DND-41 (cell line): ENCODE data around the gene MCUB.

ENCODE experiments used
- ATAC-seq: fragments of 200-7000 bp; cut with Tn5 transposase; 3 replicates; pipeline ENCODE4 v1.9.1; 2021; ENCODE audit warnings: low read depth; ENCODE audit not compliant: insufficient read depth
- DNase-seq: peaks from one replicate; pipeline ENCODE4 v3.0.0-alpha.2; 2020
- H2AFZ ChIP-seq: 2 replicates; pipeline ENCODE4 v1.6.0; 2012; ENCODE audit warnings: low read depth, low read length
- H3K27ac ChIP-seq: 2 replicates; pipeline ENCODE4 v1.5.1; 2012; ENCODE audit warnings: low read length, inconsistent platforms
- H3K27me3 ChIP-seq: fragments of 200-600 bp; sonication (generic); 2 replicates; pipeline ENCODE4 v1.6.0; 2012; ENCODE audit warnings: low read length, mild to moderate bottlenecking, inconsistent platforms; ENCODE audit not compliant: insufficient read depth, poor library complexity
- H3K36me3 ChIP-seq: 2 replicates; pipeline ENCODE4 v1.5.1; 2012; ENCODE audit warnings: low read length, inconsistent platforms; ENCODE audit not compliant: insufficient read depth
- H3K4me1 ChIP-seq: 2 replicates; pipeline ENCODE4 v1.5.1; 2012; ENCODE audit warnings: mild to moderate bottlenecking, low read length; ENCODE audit not compliant: insufficient read depth
- H3K4me2 ChIP-seq: 2 replicates; pipeline ENCODE4 v1.6.0; 2012; ENCODE audit warnings: mild to moderate bottlenecking, moderate library complexity, low read length, inconsistent platforms; ENCODE audit not compliant: insufficient read depth
- H3K4me3 ChIP-seq, 2 experiments: fragments of 200-600 bp in 1 of 2; shearing (Covaris generic) in 1 of 2; 2 replicates each; pipeline ENCODE4 v1.5.1; 2012 to 2016; ENCODE audit warnings: inconsistent platforms in 2 of 2, low read length in 2 of 2, mild to moderate bottlenecking in 2 of 2, low read depth in 1 of 2, moderate library complexity in 1 of 2
- H3K79me2 ChIP-seq: 2 replicates; pipeline ENCODE4 v1.6.0; 2012; ENCODE audit warnings: low read length, inconsistent platforms; ENCODE audit not compliant: insufficient read depth
- H3K9ac ChIP-seq: 2 replicates; pipeline ENCODE4 v1.6.0; 2012; ENCODE audit warnings: low read depth, mild to moderate bottlenecking, inconsistent platforms, low read length, moderate library complexity
- H3K9me3 ChIP-seq: 2 replicates; pipeline ENCODE4 v1.5.1; 2012; ENCODE audit warnings: low read length, moderate library complexity, mild to moderate bottlenecking, inconsistent platforms; ENCODE audit not compliant: insufficient read depth, severe bottlenecking
- H4K20me1 ChIP-seq: 2 replicates; pipeline ENCODE4 v1.6.0; 2012; ENCODE audit warnings: low read length; ENCODE audit not compliant: insufficient read depth
- CTCF ChIP-seq: IDR thresholded peaks from 2 replicates; pipeline ENCODE4 v1.5.1; 2012; ENCODE audit warnings: borderline replicate concordance, low read length, moderate library complexity, mild to moderate bottlenecking; ENCODE audit not compliant: poor library complexity, severe bottlenecking; ENCODE audit errors: extremely low read depth
- EZH2 ChIP-seq: IDR thresholded peaks from 3 replicates; pipeline ENCODE4 v1.6.1; 2012; ENCODE audit warnings: borderline replicate concordance, low read depth, mild to moderate bottlenecking, moderate library complexity, low read length, inconsistent platforms; ENCODE audit not compliant: severe bottlenecking

The MCUB gene

GRCh38 chr4:109607976-109608375 is 47.9 kb downstream of the MCUB start:
- Histone ChIP-seq H3K4me1 (no peaks in the 10 kb centered on the region), H2AFZ (no peak overlapping the region), H3K79me2 (peaks cover 47% of the 10 kb centered on the region), H3K27ac (no peak overlapping the region), H3K4me2 (no peak overlapping the region), H4K20me1 (no peaks in the 10 kb centered on the region; the same call in 1 of the 2 replicates), H3K9ac (no peak overlapping the region), H3K27me3 (no peaks in the 10 kb centered on the region), H3K36me3 (peaks cover 11% of the 10 kb centered on the region; the same call in 1 of the 2 replicates), H3K9me3 (peaks cover 10% of the 10 kb centered on the region), H3K4me3 (no peak overlapping the region)
- DNase-seq, result no peak
- no peak for TF ChIP-seq EZH2
- TF ChIP-seq CTCF, result no peak
- ATAC-seq, result no peak

- Histone ChIP-seq H3K27me3 (no peaks in the 10 kb centered on the region), H3K9ac (no peak overlapping the region), H3K4me3 (no peak overlapping the region), H3K4me2 (no peak overlapping the region), H3K36me3 (peaks cover 7% of the 10 kb centered on the region; the same call in 1 of the 2 replicates), H3K4me1 (peaks cover 5% of the 10 kb centered on the region), H3K9me3 (peaks cover 6% of the 10 kb centered on the region), H3K27ac (no peak overlapping the region), H2AFZ (no peak overlapping the region), H3K79me2 (peaks cover 50% of the 10 kb centered on the region), H4K20me1 (no peaks in the 10 kb centered on the region; the same call in 1 of the 2 replicates)
- no peak for ATAC-seq
- DNase-seq, result no peak
- TF ChIP-seq CTCF (no peak), EZH2 (no peak)
Measured at GRCh38 chr4:109608879-109609278, 48.8 kb downstream of the MCUB start.

GRCh38 chr4:109609431-109609830 is 49.4 kb downstream of the MCUB start:
- H3K4me1 ChIP-seq, result peaks cover 10% of the 10 kb centered on the region
- peaks cover 50% of the 10 kb centered on the region for H3K79me2 ChIP-seq
- no peak overlapping the region for H2AFZ ChIP-seq
- no peaks in the 10 kb centered on the region; the same call in 1 of the 2 replicates for H4K20me1 ChIP-seq
- H3K9ac ChIP-seq, result no peak overlapping the region
- no peak for DNase-seq
- no peak overlapping the region for H3K4me3 ChIP-seq
- no peak for ATAC-seq
- TF ChIP-seq CTCF (no peak), EZH2 (no peak)
- no peak overlapping the region for H3K4me2 ChIP-seq
- H3K27ac ChIP-seq, result no peak overlapping the region
- H3K9me3 ChIP-seq, result peaks cover 6% of the 10 kb centered on the region
- H3K27me3 ChIP-seq, result no peaks in the 10 kb centered on the region
- H3K36me3 ChIP-seq, result peaks cover 7% of the 10 kb centered on the region; the same call in 1 of the 2 replicates

GRCh38 chr4:109610489-109610888 is 50.4 kb downstream of the MCUB start:
- Histone ChIP-seq H3K9ac (no peak overlapping the region), H3K36me3 (peaks cover 7% of the 10 kb centered on the region; the same call in 1 of the 2 replicates), H3K9me3 (peaks cover 6% of the 10 kb centered on the region), H3K4me3 (no peak overlapping the region), H4K20me1 (no peaks in the 10 kb centered on the region; the same call in 1 of the 2 replicates), H3K4me2 (no peak overlapping the region), H3K79me2 (peaks cover 44% of the 10 kb centered on the region), H2AFZ (no peak overlapping the region), H3K4me1 (peaks cover 10% of the 10 kb centered on the region), H3K27ac (no peak overlapping the region), H3K27me3 (no peaks in the 10 kb centered on the region)
- DNase-seq, result no peak
- ATAC-seq, result no peak
- no peak for TF ChIP-seq EZH2
- no peak for TF ChIP-seq CTCF
